Activated CD8-positive, alpha-beta memory T cell treated with anti-CD3 and anti-CD28 coated beads for 24 hours (primary cell): ENCODE data around the gene RP2.

Experiments used
- DNase-seq: peaks from one replicate; pipeline ENCODE4 v3.0.0-alpha.2; 2020

RP2 gene

GRCh38 chrX:46844913-46845312 is 8.1 kb downstream of the RP2 start:
- DNase-seq, result no peak

- DNase-seq, result no peak
Observed at GRCh38 chrX:46849933-46850332, 13.1 kb downstream of the RP2 start.

GRCh38 chrX:46850771-46851170 is 13.9 kb downstream of the RP2 start:
- no peak for DNase-seq

GRCh38 chrX:46856483-46856882 is 19.6 kb downstream of the RP2 start:
- DNase-seq, result no peak

- DNase-seq, result no peak
Observed at GRCh38 chrX:46860557-46860956, 23.7 kb downstream of the RP2 start.

GRCh38 chrX:46863072-46863471 is 26.2 kb downstream of the RP2 start:
- no peak for DNase-seq

- no peak for DNase-seq
Observed at GRCh38 chrX:46864606-46865005, 27.8 kb downstream of the RP2 start.

GRCh38 chrX:46865281-46865680 is 28.4 kb downstream of the RP2 start:
- no peak for DNase-seq

GRCh38 chrX:46866726-46867125 is 29.9 kb downstream of the RP2 start:
- no peak for DNase-seq

- no peak for DNase-seq
Observed at GRCh38 chrX:46873746-46874145, 36.9 kb downstream of the RP2 start.

GRCh38 chrX:46876901-46877300 is 40.1 kb downstream of the RP2 start:
- DNase-seq, result no peak

- DNase-seq, result no peak
Observed at GRCh38 chrX:46882266-46882665, 45.4 kb downstream of the RP2 start.

GRCh38 chrX:46884799-46885198 is 48.0 kb downstream of the RP2 start:
- DNase-seq, result no peak

- no peak for DNase-seq
Observed at GRCh38 chrX:46898207-46898606, 61.4 kb downstream of the RP2 start.

- peak; percentile 70 for DNase-seq
Observed at GRCh38 chrX:46903458-46904242, 66.8 kb downstream of the RP2 start.

- DNase-seq, result no peak
Observed at GRCh38 chrX:46904626-46905025, 67.8 kb downstream of the RP2 start.

GRCh38 chrX:46910415-46910814 is 73.6 kb downstream of the RP2 start:
- DNase-seq, result no peak

- DNase-seq, result no peak
Observed at GRCh38 chrX:46912098-46912602, 75.3 kb downstream of the RP2 start, which contains the start of gene JADE3. Gene JADE3 (plus strand): TSS chrX:46912421. CDS start chrX:46984895, 72,474 bp downstream.

GRCh38 chrX:46912603-46913491 is 76.0 kb downstream of the RP2 start:
- peak; percentile 64 for DNase-seq

GRCh38 chrX:46913667-46914066 is 76.8 kb downstream of the RP2 start:
- no peak for DNase-seq

GRCh38 chrX:46916273-46916672 is 79.4 kb downstream of the RP2 start:
- no peak for DNase-seq

GRCh38 chrX:46917622-46918021 is 80.8 kb downstream of the RP2 start:
- no peak for DNase-seq

GRCh38 chrX:46918434-46918833 is 81.6 kb downstream of the RP2 start:
- DNase-seq, result no peak

GRCh38 chrX:46920235-46920634 is 83.4 kb downstream of the RP2 start:
- no peak for DNase-seq
